Fibroblast of pulmonary artery (primary cell): Measurements from ENCODE around the gene NOCT.
"Not testable (repeated sequence)": the region's sequence is repeated elsewhere in the genome, so short reads cannot be mapped to it uniquely, and the experiment has no call there.

Experiments
- DNase-seq: peaks from one replicate; pipeline ENCODE4 v3.0.0-alpha.2; 2010; ENCODE audit warnings: low read depth
- H3K4me3 ChIP-seq: replicated peaks from 2 replicates; pipeline ENCODE4 v1.5.1; 2011; ENCODE audit warnings: low read depth, mild to moderate bottlenecking, control low read depth, low read length, moderate library complexity
- TF ChIP-seq, protein P1 (sequence below): IDR thresholded peaks from 2 replicates; pipeline ENCODE4 v1.5.1; 2011; ENCODE audit warnings: mild to moderate bottlenecking, control low read depth, low read length, inconsistent platforms; ENCODE audit errors: missing control alignments

NOCT gene

GRCh38 chr4:139028191-139028661 lies 12.6 kb downstream of the NOCT start:
- H3K4me3 ChIP-seq, result no peak overlapping the region
- TF ChIP-seq, protein P1, sequence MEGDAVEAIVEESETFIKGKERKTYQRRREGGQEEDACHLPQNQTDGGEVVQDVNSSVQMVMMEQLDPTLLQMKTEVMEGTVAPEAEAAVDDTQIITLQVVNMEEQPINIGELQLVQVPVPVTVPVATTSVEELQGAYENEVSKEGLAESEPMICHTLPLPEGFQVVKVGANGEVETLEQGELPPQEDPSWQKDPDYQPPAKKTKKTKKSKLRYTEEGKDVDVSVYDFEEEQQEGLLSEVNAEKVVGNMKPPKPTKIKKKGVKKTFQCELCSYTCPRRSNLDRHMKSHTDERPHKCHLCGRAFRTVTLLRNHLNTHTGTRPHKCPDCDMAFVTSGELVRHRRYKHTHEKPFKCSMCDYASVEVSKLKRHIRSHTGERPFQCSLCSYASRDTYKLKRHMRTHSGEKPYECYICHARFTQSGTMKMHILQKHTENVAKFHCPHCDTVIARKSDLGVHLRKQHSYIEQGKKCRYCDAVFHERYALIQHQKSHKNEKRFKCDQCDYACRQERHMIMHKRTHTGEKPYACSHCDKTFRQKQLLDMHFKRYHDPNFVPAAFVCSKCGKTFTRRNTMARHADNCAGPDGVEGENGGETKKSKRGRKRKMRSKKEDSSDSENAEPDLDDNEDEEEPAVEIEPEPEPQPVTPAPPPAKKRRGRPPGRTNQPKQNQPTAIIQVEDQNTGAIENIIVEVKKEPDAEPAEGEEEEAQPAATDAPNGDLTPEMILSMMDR, result no peak
- DNase-seq, result no peak

DNA sequence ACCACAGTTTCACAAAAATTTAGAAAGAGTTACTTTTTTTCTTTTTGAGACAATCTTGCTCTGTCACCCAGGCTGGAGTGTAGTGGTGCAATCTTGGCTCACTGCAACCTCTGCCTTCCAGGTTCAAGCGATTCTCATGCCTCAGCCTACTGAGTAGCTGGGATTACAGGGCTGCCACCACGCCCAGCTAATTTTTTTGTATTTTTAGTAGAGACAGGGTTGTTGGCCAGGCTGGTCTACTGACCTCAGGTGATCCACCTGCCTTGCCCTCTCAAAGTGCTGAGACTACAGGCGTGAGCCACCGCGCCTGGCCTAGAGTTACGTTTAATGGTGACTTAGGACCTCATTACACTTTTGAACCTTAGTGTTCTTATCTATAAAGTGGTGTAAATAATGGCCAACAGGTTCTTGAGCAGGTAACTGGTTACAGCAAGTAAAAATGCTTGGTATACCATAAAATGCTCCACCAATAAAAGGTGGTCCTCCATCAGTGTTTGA lies 14.3 kb downstream of the NOCT start:
- DNase-seq, H3K4me3 ChIP-seq: not testable (repeated sequence)

- TF ChIP-seq, protein P1, result peak; percentile 84
- peak; percentile 92 for DNase-seq
- no peak overlapping the region for H3K4me3 ChIP-seq
Observed at GRCh38 chr4:139030614-139031235, 15.1 kb downstream of the NOCT start.

DNA sequence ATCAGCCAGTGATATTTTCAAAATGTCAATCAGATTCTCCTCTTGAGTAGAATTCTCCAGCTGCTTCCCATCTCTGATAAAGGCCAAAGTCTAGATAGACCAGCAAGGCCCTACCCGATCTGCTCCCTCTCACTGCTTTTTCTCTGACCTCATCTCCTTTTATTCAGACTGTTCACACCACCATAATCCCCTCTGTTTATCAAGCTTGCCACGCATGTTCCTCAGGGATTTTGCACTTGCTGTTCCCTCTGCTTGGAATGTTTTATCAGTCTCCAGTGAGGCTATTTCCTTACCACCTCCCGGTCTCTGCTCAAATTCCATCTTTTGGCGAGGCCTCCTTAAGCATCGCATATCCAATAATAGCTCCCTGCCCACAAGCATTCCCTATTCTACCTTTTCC lies 20.1 kb downstream of the NOCT start:
- no peak for DNase-seq
- no peak overlapping the region for H3K4me3 ChIP-seq
- TF ChIP-seq, protein P1, result no peak

GRCh38 chr4:139036885-139037284 lies 21.3 kb downstream of the NOCT start:
- TF ChIP-seq, protein P1, result no peak
- no peak overlapping the region for H3K4me3 ChIP-seq
- DNase-seq, result no peak

DNA sequence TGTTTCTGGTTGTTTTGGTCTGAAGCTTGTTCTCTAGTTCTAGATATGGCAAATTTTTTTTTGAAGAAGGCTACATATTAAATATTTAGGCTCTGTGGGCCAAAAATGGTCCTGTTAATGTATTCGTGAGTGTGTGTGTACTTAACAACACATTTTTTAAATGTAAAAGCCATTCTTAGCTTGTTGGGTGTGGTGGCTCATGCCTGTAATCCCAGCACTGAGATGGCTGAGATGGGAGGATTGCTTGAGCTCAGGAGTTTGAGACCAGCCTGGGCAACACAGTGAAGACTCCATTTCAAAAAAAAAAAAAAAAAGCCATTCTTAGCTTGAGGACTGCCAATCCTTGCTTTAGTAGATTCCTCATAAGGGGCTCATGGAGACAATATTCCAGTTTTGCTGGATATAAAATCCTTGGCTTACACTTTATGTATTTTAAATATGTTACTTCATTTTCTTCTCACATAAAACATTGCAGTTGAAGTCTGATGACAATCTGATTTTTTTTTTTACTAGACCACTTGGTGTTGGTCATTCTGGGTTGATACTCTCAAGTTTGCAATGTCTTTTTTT lies 23.4 kb downstream of the NOCT start:
- no peak for DNase-seq
- TF ChIP-seq, protein P1, result no peak
- H3K4me3 ChIP-seq, result no peak overlapping the region

DNA sequence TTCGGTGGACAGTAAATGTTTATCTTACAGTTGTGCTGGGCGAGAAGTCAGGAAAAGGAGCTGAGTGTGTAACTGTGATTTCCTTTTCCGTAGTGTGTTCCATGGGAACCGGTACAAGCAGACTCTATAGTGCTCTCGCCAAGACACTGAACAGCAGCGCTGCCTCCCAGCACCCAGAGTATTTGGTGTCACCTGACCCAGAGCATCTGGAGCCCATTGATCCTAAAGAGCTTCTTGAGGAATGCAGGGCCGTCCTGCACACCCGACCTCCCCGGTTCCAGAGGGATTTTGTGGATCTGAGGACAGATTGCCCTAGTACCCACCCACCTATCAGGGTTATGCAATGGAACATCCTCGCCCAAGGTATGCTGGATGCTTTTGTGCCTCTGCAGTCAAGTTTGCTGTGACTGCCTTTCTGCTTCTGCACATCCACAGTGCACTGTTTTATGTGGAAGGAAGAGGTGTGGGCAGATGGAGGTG lies 27.4 kb downstream of the NOCT start:
- TF ChIP-seq, protein P1, result no peak
- no peak for DNase-seq
- no peak overlapping the region for H3K4me3 ChIP-seq
